GM03348 (cell line): ENCODE data around the gene AICDA.
"Not testable (repeated sequence)": the region's sequence is repeated elsewhere in the genome, so short reads cannot be mapped to it uniquely, and the experiment has no call there.

Experiments used
- DNase-seq: peaks from one replicate; pipeline ENCODE4 v3.0.0; 2012; ENCODE audit warnings: low spot score

Gene AICDA

DNA sequence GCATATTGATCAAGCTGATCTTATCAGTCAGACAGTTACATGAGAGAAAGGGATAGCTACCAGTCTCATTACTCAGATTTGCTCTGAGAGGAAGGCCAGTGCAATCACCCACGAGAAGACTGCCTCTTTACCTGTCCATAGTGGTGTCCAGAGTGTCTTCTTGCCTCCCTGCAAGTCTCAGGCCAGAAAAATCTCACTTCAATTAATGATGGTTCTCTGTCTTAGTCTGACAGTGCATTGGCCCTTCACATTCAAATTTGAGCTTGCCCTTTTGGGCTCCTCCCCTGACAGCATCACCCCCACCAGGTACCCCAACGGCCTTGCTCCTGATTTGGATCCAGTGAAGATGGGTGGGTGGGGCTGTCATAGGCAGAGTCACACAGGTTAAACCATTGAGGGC, at the start of gene AICDA:
Gene AICDA, minus strand, starts transcription at position 231 of the 400 bp plus-strand sequence. Its CDS starts 92 bp downstream, at position 139.
- DNase-seq, result no peak

DNA sequence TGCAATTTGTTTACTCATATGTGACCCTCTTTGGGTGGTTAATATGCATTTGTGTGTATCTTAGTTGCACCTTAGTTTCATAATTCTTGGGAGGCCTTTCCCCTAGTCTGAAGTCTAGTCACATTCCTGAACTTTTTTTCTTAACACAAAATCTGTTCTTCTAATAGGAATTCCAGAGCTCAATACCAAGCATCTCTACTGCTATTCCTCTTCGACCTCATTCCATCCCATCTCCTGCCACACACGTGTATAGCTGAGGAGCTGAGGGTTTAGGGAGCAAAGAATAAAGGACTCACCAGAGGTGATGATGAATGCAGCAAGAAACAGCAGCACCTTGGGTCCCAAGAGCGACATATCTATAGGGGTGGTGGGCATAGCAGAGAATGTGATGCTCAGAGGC, 49.1 kb upstream of the AICDA start:
- DNase-seq, result no peak

DNA sequence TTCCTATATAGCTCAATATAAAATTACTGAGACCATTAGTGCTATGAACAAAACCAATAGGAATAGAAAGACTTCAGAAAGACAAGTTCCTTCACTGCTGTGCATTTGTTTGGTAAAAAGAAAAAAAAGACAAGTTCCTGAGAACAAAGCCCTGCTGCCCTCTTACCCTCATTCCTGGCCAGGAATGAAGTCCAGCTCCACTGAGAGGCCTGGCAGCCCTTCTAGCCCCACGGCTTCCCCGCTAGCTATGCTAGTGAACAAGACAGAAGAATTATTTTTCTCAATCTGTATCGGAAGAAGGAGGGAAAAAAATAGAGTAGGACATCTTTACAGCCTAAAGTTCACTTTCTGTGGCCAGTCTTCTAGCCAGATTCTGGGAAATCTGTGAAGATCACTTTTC, 48.4 kb upstream of the AICDA start:
- DNase-seq, result no peak

DNA sequence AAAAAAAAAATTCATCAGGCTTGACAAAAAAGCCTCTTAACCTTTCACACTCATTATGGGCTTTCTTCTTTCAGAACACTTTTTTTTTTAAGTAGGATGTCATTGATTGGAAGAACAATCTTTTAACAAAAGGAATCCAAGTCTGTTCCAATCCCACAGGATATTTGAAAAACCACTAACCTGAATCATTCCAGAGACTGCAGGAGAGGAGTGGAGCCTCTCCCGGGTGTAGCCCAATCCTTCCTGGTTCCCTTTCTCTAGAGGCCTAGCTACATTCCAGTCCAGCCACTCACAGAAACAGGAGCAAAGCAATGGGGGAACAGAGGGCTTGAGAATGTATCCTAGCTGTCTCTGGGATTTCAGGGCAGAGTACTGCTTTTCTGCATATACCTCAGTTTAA, 45.7 kb upstream of the AICDA start:
- DNase-seq, result peak; percentile 88

DNA sequence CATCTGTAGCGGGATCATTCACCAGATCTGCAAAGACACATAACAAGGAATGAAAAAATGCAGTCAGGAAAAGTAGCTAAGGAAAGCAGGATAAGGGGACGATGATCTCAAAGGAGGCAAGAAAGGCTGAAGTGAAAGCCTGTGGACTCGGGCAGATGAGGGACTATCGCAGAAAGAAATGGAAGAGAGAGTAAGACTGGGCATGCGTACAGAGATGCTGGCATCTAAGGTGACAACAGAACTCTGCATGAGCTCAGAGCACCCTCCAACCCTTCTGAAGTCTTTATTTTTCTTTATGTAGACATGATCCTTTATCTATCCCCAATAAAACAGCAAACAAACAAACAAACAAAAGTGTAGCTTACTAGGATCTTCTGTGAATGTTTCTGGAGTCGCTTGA, 42.8 kb upstream of the AICDA start:
- no peak for DNase-seq

DNA sequence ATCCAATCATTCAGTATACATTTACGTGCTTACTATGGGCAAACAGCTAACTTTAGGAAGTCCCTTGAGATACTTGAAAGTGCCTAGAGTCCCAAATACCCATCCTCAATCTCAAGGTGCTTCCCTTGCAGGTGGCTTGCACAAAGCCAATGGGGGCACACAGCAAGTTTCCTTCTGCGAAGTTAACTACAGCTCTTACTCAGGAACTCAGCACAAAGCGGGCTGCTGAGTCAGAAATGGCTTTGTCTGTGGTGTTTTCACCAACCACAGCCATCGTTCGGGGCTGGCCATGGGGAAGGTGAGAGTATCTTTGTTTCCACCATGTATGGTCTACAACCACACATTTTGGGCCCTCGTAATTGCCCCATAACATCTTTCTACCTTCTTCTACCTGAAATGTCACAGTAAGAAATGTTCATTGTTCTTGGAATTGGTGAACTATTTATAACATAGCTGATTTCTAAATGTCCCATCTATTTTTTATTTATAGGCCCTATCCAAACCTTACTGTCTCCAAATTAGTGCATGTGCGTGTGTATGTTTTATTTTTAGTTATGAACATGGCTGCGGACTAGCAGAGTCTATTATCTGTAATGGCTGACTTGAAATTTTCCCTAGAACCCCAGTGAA, 36.0 kb upstream of the AICDA start:
- no peak for DNase-seq

DNA sequence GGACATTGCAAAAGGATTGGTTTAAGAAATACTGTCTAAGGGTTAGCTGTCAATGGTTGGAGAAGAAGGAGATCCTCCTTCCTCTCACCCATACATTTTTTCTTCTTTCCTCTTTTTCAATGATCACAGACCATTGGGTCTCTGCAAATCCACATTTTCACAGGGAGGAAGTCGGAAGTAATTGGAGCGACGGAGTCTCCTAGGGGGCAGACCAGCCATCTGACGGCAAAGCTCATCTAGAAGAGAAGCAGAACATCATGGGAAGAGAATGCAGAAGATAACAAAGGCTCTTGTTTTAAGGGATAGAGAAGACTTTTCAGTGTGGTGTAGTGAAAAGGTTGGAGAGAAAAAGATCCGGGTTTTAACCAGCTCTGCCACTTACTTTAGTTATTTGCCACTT, 35.3 kb upstream of the AICDA start:
- DNase-seq, result no peak

DNA sequence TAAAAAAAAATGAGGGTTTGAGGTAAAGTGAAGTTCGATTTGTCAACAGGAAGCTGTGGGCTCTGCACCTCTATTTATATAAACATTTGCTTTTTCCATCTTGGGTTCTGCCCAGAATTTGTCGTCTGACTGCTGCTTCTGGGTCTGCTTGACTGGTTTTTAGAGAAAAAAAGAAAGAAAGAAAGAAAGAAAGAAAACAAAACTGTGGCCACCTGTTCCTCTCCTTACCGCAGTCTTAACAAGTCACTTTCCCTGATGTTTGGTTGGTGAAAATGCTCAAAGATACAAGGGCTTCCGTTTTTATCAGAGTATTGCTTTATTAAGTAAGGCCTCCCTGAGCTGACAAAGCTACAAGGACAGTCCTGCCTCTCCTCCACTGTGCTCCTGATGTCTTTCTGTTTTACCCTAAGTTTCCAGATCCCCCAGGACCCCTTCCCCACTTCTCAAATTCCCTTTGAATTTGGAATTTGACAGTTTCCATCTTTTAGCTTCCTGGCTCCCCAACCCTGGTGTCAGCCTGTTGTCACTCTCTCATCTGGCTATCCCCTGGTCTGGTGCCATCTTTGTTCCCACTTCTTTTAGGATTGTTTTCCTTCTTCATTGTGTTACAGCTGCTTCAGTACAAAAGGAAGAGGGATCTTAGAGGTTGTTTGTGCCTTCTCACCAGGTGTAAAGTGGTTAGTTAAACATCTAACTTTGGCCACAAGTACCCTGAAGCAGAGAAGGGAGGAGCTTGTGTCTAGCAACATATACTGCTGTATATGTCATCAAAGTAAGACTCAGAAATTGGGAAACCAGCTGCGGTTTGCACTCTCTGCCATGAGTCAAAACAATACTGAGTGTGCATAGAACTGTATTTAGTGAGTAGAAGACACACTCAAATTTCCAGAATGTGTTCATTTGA, 31.9 kb upstream of the AICDA start:
- no peak for DNase-seq

DNA sequence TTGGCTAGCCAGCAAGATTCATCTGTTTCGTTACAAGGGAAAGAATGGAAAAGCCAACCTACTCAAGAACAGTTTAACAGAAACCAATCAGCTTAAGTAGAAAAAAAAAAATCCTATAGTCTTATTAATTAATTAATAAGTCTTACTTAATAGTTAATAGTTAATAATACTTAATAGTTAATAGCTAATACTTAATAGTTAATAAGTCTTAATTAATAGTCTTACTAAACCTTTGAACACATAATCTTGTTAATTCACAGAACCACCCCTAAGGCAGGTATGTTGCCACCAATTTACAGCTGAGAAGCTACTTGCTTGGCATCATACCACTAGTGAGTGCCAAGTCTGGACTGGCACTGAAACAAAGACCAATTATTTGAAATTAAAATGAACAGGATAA, 30.1 kb upstream of the AICDA start:
- no peak for DNase-seq

DNA sequence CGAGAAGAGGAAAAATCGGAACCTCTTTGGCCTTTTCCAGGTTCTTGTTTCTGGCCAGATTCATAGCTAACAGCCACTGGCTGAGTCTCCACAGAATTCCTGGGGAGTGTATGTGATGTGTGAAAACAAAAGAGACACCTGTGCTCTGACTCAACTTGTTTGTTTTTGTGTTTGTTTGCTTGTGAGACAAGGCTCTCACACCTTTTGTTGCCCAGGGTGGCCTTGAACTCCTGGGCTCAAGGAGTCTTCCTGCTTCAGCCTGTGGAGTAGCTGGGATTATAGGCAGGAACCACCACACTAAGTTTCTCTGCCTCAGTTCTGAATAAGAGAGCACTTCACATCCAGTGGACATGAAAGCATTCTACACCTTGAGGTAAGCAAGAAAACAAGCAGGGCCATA, 27.3 kb upstream of the AICDA start:
- DNase-seq, result no peak

DNA sequence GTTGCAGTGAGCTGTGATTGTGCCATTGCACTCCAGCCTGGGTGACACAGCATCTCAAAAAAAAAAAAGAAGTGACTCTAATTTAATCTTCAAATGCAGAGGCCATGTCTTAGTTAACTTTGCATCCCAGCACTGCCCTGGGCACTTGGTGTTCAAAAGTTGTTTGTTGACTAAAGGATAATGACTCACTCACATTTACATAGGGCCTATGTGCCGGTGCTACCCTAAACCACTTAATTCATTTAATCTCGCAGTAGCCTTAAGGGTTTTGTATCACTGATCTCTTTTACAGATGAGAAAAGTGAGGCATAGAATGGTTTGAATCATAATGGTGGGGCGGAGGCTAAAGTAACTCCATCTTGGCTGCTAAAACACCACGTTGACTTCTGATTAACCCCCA, 26.3 kb upstream of the AICDA start:
- DNase-seq, result no peak

DNA sequence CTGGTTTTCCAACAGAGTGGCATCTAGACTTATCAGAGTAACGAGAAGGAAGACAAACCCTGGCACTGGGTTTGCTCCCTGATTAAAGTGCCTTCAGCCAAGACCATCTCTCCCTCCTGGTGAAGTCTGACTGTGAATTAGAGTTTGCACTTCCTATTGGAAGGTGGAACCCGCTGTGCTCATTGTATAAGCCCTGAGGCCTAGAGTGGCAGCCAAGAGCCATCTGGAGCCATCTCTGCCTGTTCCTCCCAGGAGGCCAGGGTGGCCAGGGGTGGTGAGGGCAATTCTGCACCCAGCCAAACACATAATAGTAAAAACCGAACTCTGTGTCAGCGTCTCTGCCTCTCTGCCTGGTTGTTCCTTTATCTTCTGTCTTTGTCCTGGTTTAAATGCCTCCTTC, 25.0 kb upstream of the AICDA start:
- DNase-seq, result no peak

DNA sequence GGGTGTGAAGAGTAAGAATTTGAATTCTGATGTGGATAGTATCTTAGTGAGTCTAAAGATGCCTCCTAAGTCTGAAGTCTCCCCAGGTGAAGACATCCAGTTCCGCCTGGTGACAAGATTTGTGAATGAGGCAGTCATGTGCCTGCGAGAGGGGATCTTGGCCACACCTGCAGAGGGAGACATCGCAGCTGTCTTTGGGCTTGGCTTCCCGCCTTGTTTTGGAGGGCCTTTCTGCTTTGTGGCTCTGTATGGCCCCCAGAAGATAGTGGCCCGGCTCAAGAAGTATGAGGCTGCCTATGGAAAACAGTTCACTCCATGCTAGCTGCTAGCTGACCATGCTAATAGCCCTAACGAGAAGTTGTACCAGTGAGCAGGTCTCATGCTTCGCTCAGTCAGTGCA, 24.6 kb upstream of the AICDA start:
- no peak for DNase-seq

DNA sequence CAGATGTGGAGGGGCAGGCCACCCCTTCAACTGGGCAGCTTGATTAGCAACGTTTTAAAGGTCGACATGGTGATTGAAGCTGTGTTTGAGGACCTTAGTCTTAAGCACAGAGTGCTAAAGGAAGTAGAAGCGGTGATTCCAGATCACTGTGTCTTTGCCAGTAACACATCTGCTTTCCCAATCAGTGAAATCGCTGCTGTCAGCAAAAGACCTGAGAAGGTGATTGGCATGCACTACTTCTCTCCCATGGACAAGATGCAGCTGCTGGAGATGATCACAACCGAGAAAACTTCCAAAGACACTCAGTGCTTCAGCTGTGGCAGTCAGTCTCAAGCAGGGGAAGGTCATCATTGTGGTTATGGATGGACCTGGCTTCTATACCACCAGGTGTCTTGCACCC, 23.9 kb upstream of the AICDA start:
- no peak for DNase-seq

DNA sequence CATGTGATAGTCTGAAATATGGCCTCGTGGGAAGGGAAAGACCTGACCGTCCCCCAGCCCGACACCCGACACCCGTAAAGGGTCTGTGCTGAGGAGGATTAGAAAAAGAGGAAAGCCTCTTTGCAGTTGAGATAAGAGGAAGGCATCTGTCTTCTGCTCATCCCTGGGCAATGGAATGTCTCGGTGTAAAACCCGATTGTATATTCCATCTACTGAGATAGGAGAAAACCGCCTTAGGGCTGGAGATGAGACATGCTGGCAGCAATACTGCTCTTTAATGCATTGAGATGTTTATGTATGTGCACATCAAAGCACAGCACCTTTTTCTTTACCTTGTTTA, 23.3 kb upstream of the AICDA start:
- not testable (repeated sequence) for DNase-seq

DNA sequence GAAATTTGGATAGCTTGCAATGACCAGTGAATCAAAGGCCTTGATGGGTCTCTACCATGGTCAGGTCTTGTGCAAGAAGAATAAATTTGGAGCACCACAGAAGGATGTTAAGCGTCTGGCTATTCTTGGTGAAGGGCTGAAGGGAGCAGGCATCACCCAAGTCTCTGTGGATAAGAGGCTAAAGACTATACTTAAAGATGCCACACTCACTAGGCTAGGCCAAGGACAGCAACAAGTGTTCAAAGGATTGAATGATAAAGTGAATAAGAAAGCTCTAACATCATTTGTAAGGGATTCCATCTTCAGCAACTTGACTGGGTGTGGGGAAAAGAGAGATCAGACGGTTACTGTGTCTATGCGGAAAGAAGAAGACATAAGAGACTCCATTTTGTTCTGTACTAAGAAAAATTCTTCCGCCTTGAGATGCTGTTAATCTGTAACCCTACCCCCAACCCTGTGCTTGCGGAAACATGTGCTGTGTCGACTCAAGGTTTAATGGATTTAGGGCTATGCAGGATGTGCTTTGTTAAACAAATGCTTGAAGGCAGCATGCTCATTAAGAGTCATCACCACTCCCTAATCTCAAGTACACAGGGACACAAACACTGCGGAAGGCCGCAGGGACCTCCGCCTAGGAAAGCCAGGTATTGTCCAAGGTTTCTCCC, 22.8 kb upstream of the AICDA start:
- not testable (repeated sequence) for DNase-seq

DNA sequence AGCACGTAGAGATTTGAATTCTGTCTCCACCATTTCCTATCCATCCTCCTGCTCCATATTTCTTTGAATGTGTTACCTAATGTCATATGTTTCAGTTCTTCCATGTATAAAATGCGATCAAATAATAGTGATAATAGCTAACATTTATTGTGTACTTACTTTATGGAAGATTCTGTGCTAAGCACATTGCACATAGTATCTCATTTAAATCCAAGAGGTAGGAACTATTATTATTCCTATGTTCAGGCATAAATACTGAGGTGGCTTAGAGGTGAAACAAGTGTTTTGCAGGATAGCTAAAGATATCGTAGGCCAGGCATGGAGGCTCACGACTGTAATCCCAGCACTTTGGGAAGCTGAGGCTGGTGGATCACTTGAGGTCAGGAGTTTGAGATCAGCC, 17.5 kb upstream of the AICDA start:
- DNase-seq, result no peak

DNA sequence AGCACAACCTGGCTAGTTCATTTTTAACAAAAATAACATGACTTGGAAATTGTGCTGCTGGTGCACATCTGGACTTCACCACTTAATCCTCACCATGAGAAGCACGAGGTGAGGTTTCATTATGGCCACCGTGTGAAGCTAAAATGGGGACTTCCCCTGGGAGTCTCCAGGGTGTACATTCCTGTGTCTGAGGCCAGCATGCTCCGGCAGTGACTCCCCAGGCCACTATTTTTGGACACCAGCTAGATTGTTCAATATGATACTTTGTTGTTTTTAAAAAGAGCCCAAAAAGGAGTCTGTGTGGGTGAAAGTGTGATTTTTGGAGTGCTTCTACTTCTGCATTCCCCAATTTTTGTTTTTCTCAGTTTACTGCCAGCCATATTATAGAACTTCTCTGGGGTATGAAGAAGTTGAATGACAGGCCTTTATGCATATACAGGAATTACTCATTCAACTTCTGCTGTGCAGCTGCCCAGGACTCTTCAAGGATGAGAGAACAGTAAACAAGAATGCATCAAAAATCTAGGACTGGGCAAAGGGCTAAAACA, 16.9 kb upstream of the AICDA start:
- peak; percentile 51 for DNase-seq

DNA sequence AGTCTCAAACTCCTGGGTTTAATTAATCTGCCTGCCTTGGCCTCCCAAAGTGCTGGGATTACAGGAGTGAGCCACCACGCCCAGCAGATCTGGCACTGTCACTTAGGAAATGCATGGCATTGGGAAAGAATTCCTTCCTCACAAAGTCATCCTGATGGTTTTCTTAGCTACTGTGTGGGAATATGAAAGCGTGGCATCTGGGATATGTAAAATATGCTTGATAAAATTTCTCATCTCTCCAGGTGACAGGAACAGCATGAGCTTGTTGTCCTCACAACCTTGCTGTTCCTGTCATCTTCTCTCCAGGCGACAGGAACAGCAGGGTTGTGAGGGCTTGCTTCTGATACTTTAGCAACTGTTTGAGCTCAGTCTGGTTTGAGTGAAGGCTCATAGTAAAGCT, 16.1 kb upstream of the AICDA start:
- DNase-seq, result peak; percentile 14

DNA sequence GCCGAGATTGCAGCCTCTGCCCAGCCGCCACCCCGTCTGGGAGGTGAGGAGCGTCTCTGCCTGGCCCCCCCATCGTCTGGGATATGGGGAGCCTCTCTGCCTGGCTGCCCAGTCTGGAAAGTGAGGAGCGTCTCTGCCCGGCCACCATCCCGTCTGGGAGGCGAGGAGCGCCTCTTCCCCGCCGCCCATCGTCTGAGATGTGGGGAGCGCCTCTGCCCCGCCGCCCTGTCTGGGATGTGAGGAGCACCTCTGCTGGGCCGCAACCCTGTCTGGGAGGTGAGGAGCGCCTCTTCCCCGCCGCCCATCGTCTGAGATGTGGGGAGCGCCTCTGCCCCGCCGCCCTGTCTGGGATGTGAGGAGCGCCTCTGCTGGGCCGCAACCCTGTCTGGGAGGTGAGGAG, 12.1 kb upstream of the AICDA start:
- not testable (repeated sequence) for DNase-seq

DNA sequence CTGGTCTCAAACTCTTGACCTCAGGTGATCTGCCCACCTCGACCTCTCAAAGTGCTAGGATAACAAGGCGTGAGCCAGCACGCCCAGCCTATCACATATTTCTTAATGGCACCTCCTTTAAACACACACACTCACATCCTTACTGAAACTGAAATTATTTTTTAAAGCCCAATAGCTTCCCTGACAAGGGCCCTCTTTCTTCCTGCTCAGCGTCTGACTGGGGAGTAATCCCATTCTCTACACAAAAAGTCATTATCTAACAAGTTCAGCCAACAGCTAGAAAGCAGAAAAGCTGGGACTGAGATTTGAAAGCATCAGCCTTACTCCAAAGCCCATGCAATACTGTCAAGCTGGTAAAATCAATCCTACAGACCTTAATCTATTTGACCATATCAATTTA, 10.0 kb upstream of the AICDA start:
- DNase-seq, result no peak

DNA sequence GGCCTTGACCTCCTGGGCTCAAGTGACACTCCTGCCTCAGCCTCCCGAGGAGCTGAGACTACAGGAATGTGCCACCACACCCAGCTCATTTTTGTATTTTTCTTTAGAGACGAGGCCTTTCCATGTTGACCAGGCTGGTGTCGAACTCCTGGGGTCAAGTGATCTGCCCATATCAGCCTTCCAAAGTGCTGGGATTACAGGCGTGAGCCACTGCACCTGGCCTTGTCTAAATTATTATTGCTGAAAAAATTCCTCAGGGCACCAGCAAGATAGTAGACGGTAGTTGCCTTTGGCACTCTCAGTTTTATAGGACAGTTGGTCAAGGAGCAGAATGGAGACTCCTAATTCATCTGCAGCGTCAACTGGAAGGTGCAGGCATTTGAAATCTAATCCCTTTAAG, 2.5 kb upstream of the AICDA start:
- DNase-seq, result no peak

DNA sequence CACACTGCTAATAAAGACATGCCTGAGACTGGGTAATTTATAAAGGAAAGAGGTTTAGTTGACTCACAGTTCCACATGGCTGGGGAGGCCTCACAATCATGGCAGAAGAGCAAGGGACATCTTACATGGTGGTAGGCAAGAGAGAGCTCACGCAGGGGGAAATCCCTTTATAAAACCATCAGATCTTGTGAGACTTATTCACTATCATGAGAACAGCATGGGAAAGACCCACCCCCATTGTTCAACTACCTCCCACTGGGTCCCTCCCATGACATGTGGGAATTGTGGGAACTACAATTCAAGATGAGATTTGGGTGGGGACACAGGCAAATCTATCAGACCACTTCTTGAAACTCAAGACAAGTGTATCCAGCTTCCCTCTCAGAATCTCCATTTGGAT, 1.2 kb upstream of the AICDA start:
- not testable (repeated sequence) for DNase-seq
